ENCODE measurements around the gene PRPSAP1. TPM values are rescaled to one million over a fixed set of nuclear protein-coding genes. Genes with fewer than 3 reads are reported as not detected.
"Not testable (repeated sequence)": the region's sequence is repeated elsewhere in the genome, so short reads cannot be mapped to it uniquely, and the experiment has no call there.

Gene PRPSAP1
- polyA plus RNA-seq, 4 donors: 32.2 to 46.7 (median 33.7) TPM

DNA sequence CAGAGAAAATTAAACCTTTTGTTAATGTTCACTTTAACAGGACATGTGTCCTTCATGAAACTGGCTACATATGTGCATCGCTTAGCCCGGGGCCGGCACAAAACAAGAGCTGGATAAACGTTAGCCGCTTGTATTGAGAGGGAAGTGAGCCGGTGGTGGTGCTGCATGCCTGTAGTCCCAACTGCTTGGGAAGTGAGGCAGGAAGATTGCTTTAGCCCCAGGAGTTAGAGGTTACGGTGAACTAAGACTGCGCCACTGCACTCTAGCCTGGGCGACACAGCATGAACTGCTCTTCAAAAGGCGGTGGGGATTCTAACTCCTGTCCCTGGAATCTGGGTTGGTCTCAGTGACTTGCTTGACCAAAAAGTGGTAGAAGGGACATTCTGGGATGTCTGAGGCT is 15.7 kb upstream of the PRPSAP1 start:
- Histone ChIP-seq H3K4me3 (ENCODE audit: low read depth in 1 of 3, low read length in 3 of 3) (no peak overlapping the region), H3K9me3 (ENCODE audit: control insufficient read depth in 2 of 2, insufficient read depth in 1 of 2, low read depth in 1 of 2, low read length in 1 of 2) (peaks cover 0 to 28% of the 10 kb centered on the region in 2 donors), H3K27me3 (ENCODE audit: control insufficient read depth in 3 of 3, insufficient read depth in 3 of 3, low read length in 3 of 3) (no peaks in the 10 kb centered on the region), H3K27ac (ENCODE audit: low read depth in 1 of 3, low read length in 2 of 3) (no peak overlapping the region), H3K4me1 (ENCODE audit: control insufficient read depth in 3 of 3, insufficient read depth in 2 of 3, low read depth in 1 of 3, low read length in 2 of 3) (peaks cover 0 to 4% (median 0%) of the 10 kb centered on the region in 3 donors), H3K36me3 (ENCODE audit: control insufficient read depth in 3 of 3, insufficient read depth in 2 of 3, low read depth in 1 of 3, low read length in 3 of 3) (no peaks in the 10 kb centered on the region)
- FAIRE-seq (no peak), DNase-seq (no peak)
- 77 to 94% (median 92%) methylated on average over 10 of the region's 10 CpGs for WGBS, 3 donors

DNA sequence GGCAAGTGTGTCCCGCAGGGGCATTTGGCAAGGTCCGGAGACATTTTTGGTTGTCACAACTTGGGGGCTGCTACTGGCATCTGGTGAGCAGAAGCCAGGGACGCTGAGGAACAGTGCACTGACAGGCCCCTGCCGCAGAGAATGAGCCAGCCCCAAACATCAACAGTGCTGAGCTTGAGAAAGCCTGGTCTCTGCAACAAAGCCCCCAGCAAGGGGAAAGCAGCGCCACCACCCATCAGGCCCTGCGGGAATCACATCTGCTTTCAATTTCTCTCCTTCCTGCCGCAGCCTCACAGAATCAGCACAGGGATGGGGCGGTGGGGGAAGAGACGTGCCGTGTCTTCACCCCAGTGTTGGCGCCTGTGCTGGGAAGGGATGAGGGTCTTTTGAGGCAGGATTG is 14.8 kb upstream of the PRPSAP1 start:
- DNase-seq (no peak), FAIRE-seq (no peak)
- Histone ChIP-seq H3K9me3 (ENCODE audit: control insufficient read depth in 2 of 2, insufficient read depth in 1 of 2, low read depth in 1 of 2, low read length in 1 of 2) (peaks cover 0 to 28% of the 10 kb centered on the region in 2 donors), H3K27me3 (ENCODE audit: control insufficient read depth in 3 of 3, insufficient read depth in 3 of 3, low read length in 3 of 3) (no peaks in the 10 kb centered on the region), H3K4me1 (ENCODE audit: control insufficient read depth in 3 of 3, insufficient read depth in 2 of 3, low read depth in 1 of 3, low read length in 2 of 3) (peaks cover 0 to 4% (median 0%) of the 10 kb centered on the region in 3 donors), H3K36me3 (ENCODE audit: control insufficient read depth in 3 of 3, insufficient read depth in 2 of 3, low read depth in 1 of 3, low read length in 3 of 3) (no peaks in the 10 kb centered on the region), H3K4me3 (ENCODE audit: low read depth in 1 of 3, low read length in 3 of 3) (no peak overlapping the region), H3K27ac (ENCODE audit: low read depth in 1 of 3, low read length in 2 of 3) (no peak overlapping the region)
- 72 to 89% (median 89%) methylated on average over 11 of the region's 11 CpGs for WGBS, 3 donors

DNA sequence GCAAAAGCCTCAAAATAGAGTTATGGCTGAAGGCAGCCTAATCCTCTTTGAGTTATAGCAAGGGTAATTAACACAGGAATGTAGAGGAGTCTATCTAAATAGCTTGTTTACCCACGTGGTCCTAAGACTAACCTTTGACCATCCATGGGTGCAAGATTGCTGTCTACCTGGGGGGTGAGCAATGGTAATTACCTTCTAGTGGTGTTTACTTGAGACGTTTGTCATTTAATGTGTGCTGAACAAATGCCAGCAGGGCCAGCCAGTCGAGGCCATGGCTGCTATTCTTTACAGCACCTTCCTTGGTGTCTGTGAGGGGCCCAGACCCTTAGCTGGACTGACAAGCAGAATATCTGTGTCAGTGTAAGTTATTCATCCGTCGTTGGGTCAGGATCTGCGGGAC is 13.9 kb upstream of the PRPSAP1 start:
- DNase-seq: peak; percentile 65 to 81
- Histone ChIP-seq H3K27me3 (ENCODE audit: control insufficient read depth in 3 of 3, insufficient read depth in 3 of 3, low read length in 3 of 3) (no peaks in the 10 kb centered on the region), H3K36me3 (ENCODE audit: control insufficient read depth in 3 of 3, insufficient read depth in 2 of 3, low read depth in 1 of 3, low read length in 3 of 3) (no peaks in the 10 kb centered on the region), H3K9me3 (ENCODE audit: control insufficient read depth in 2 of 2, insufficient read depth in 1 of 2, low read depth in 1 of 2, low read length in 1 of 2) (peaks cover 0 to 28% of the 10 kb centered on the region in 2 donors), H3K4me3 (ENCODE audit: low read depth in 1 of 3, low read length in 3 of 3) (no peak overlapping the region), H3K4me1 (ENCODE audit: control insufficient read depth in 3 of 3, insufficient read depth in 2 of 3, low read depth in 1 of 3, low read length in 2 of 3) (peaks cover 0 to 4% (median 0%) of the 10 kb centered on the region in 3 donors), H3K27ac (ENCODE audit: low read depth in 1 of 3, low read length in 2 of 3) (no peak overlapping the region)
- 59 to 65% (median 62%) methylated on average over 6 of the region's 6 CpGs for WGBS, 3 donors
- no peak for FAIRE-seq

DNA sequence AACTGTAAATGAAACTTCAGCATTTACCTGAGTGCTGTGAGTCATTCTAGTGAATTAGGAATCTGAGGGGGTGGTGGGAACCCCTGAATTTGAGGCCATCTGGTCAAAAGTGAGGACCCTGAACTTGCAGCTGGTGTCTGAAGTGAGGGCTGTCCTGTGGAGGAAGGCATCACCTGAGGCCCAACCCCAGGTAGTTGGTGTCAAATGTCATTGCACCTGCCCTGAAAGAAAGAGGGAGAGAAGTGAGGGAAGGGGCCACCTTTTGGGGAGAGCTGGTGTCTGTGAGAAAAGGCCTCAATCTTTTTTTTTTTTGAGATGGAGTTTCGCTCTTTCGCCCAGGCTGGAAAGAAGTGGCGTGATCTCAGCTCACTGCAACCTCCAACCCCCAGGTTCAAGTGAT is 12.5 kb upstream of the PRPSAP1 start:
- Histone ChIP-seq H3K4me1 (ENCODE audit: control insufficient read depth in 3 of 3, insufficient read depth in 2 of 3, low read depth in 1 of 3, low read length in 2 of 3) (peaks cover 0 to 4% (median 0%) of the 10 kb centered on the region in 3 donors), H3K27me3 (ENCODE audit: control insufficient read depth in 3 of 3, insufficient read depth in 3 of 3, low read length in 3 of 3) (no peaks in the 10 kb centered on the region), H3K27ac (ENCODE audit: low read depth in 1 of 3, low read length in 2 of 3) (no peak overlapping the region), H3K9me3 (ENCODE audit: control insufficient read depth in 2 of 2, insufficient read depth in 1 of 2, low read depth in 1 of 2, low read length in 1 of 2) (peaks cover 0 to 28% of the 10 kb centered on the region in 2 donors), H3K36me3 (ENCODE audit: control insufficient read depth in 3 of 3, insufficient read depth in 2 of 3, low read depth in 1 of 3, low read length in 3 of 3) (no peaks in the 10 kb centered on the region), H3K4me3 (ENCODE audit: low read depth in 1 of 3, low read length in 3 of 3) (no peak overlapping the region)
- DNase-seq (no peak), FAIRE-seq (no peak)
- WGBS, 3 donors: 94 to 100% (median 96%) methylated on average over 2 to 3 of the region's 3 CpGs

DNA sequence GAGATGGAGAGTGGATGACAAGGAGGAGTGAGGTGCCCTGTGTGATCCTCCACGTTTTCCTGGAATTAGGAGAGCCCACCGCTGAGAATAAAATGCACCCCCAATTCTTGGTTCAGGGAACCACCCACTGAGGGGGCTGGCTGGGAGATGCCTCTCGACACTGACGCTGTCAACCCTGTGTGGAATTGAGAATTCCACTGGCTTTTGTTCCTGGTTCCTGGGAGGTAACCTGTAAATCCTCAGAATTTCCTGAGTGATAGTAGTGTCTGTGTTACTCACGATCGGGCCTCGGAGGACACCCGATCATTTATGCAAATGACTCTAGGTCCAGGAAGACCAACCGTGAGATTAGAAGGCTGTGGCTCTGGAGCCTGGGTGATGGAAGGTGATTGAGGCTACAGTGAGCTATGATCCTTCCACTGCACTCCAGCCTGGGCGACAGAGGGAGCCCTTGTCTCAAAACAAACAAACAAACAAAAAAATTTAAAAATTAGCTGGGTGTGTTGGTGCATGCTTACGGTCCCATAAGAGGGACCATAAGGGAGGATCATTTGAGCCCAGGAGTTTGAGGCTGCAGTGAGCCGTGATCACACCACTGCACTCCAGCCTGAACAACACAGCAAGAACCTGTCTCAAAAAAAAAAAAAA is 11.7 kb upstream of the PRPSAP1 start:
- DNase-seq: no peak
- H3K27ac ChIP-seq (ENCODE audit: low read depth in 1 of 3, low read length in 2 of 3): no peak overlapping the region
- peaks cover 0 to 4% (median 0%) of the 10 kb centered on the region in 3 donors for H3K4me1 ChIP-seq (ENCODE audit: control insufficient read depth in 3 of 3, insufficient read depth in 2 of 3, low read depth in 1 of 3, low read length in 2 of 3)
- no peaks in the 10 kb centered on the region for H3K27me3 ChIP-seq (ENCODE audit: control insufficient read depth in 3 of 3, insufficient read depth in 3 of 3, low read length in 3 of 3)
- H3K4me3 ChIP-seq (ENCODE audit: low read depth in 1 of 3, low read length in 3 of 3): no peak overlapping the region
- H3K36me3 ChIP-seq (ENCODE audit: control insufficient read depth in 3 of 3, insufficient read depth in 2 of 3, low read depth in 1 of 3, low read length in 3 of 3): no peaks in the 10 kb centered on the region
- peaks cover 0 to 28% of the 10 kb centered on the region in 2 donors for H3K9me3 ChIP-seq (ENCODE audit: control insufficient read depth in 2 of 2, insufficient read depth in 1 of 2, low read depth in 1 of 2, low read length in 1 of 2)
- 36 to 58% (median 42%) methylated on average over 12 of the region's 12 CpGs for WGBS, 3 donors
- FAIRE-seq: no peak

DNA sequence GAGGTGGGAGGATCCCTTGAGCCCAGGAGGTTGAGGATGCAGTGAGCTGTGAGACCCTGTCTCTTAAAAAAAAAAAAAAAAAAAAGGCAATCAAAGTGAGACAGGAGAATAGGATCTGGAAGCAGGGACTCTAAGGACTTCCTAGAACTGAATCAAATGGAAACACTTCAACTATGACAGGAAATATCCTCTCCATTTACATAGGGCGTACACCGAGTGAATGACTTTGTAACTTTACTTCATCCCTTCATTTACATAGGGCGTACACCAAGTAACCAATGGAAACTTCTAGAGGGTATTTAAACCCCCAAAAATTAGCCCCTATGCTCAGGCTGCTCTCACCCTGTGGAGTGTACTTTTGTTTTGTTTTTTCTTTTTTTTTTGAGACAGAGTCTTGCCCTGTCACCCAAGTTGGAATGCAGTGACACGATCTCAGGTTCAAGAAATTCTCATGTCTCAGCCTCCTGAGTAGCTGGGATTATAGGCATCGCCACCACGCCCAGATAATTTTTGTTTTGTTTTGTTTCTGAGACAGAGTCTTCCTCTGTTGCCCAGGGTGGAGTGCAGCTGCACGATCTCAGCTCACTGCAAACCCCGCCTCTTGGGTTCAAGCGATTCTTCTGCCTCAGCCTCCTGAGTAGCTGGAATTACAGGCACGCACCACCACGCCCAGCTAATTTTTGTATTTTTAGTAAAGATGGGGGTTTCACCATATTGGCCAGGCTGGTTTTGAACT is 9.6 kb upstream of the PRPSAP1 start:
- H3K27me3 ChIP-seq (ENCODE audit: control insufficient read depth in 3 of 3, insufficient read depth in 3 of 3, low read length in 3 of 3): no peaks in the 10 kb centered on the region
- H3K36me3 ChIP-seq (ENCODE audit: control insufficient read depth in 3 of 3, insufficient read depth in 2 of 3, low read depth in 1 of 3, low read length in 3 of 3): no peaks in the 10 kb centered on the region
- WGBS, 3 donors: 69 to 85% (median 85%) methylated on average over 11 of the region's 11 CpGs
- DNase-seq: no peak
- FAIRE-seq: no peak
- H3K27ac ChIP-seq (ENCODE audit: low read depth in 1 of 3, low read length in 2 of 3): no peak overlapping the region
- no peak overlapping the region for H3K4me3 ChIP-seq (ENCODE audit: low read depth in 1 of 3, low read length in 3 of 3)
- H3K9me3 ChIP-seq (ENCODE audit: control insufficient read depth in 2 of 2, insufficient read depth in 1 of 2, low read depth in 1 of 2, low read length in 1 of 2): peaks cover 0 to 12% of the 10 kb centered on the region in 2 donors
- H3K4me1 ChIP-seq (ENCODE audit: control insufficient read depth in 3 of 3, insufficient read depth in 2 of 3, low read depth in 1 of 3, low read length in 2 of 3): peaks cover 0 to 4% (median 0%) of the 10 kb centered on the region in 3 donors

DNA sequence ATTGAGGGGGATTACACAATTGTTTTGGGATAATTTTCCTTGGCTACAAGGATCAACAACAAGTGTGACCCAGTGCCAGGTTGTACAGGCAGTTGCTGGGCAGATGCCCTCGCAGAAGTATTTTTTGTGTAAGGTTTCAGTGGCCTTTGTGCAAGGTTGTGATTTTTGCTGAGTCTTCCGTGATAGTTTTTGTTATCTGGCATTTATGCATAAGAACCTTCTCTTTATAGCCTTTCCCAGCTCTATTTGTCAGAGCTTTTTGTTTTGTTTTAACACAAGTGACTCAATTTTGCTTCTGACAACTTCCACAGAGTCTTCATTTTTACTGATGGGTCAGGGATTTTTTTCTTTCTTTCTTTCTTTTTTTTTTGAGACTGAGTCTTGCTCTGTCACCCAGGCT is 6.7 kb upstream of the PRPSAP1 start:
- no peak for FAIRE-seq
- WGBS, 3 donors: 70 to 81% (median 77%) methylated on average over 2 of the region's 2 CpGs

DNA sequence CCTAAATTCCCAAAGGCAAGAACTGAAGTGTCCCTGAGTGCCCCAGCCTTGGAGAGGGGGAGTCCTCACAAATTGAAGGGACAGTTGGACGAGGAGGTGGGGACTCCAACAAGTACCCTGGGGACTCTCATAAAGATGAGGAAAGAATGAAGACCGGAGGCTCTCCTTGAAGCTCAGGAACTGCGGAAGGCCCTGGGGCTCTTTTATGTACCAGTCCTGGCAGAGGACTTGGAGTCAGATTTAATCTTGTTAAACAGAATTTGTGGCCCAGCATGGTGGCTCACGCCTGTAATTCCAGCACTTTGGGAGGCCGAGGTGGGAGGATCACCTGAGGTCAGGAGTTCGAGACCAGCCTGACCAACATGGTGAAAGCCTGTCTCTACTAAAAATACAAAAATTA is 6.1 kb upstream of the PRPSAP1 start:
- FAIRE-seq; H3K4me1 ChIP-seq (ENCODE audit: control insufficient read depth in 3 of 3, insufficient read depth in 2 of 3, low read depth in 1 of 3, low read length in 2 of 3); H3K27ac ChIP-seq (ENCODE audit: low read depth in 1 of 3, low read length in 2 of 3); DNase-seq; H3K36me3 ChIP-seq (ENCODE audit: control insufficient read depth in 3 of 3, insufficient read depth in 2 of 3, low read depth in 1 of 3, low read length in 3 of 3); H3K27me3 ChIP-seq (ENCODE audit: control insufficient read depth in 3 of 3, insufficient read depth in 3 of 3, low read length in 3 of 3); H3K4me3 ChIP-seq (ENCODE audit: low read depth in 1 of 3, low read length in 3 of 3); H3K9me3 ChIP-seq (ENCODE audit: control insufficient read depth in 2 of 2, insufficient read depth in 1 of 2, low read depth in 1 of 2, low read length in 1 of 2): not testable (repeated sequence)
- WGBS, 3 donors: 81 to 91% (median 86%) methylated on average over 6 of the region's 6 CpGs

More for the DNA sequence above, 6.7 kb upstream of the PRPSAP1 start:
- DNase-seq: no peak
- Histone ChIP-seq H3K9me3 (ENCODE audit: control insufficient read depth in 2 of 2, insufficient read depth in 1 of 2, low read depth in 1 of 2, low read length in 1 of 2) (no peaks in the 10 kb centered on the region), H3K4me1 (ENCODE audit: control insufficient read depth in 3 of 3, insufficient read depth in 2 of 3, low read depth in 1 of 3, low read length in 2 of 3) (no peaks in the 10 kb centered on the region), H3K36me3 (ENCODE audit: control insufficient read depth in 3 of 3, insufficient read depth in 2 of 3, low read depth in 1 of 3, low read length in 3 of 3) (no peaks in the 10 kb centered on the region), H3K27ac (ENCODE audit: low read depth in 1 of 3, low read length in 2 of 3) (no peak overlapping the region), H3K4me3 (ENCODE audit: low read depth in 1 of 3, low read length in 3 of 3) (no peak overlapping the region), H3K27me3 (ENCODE audit: control insufficient read depth in 3 of 3, insufficient read depth in 3 of 3, low read length in 3 of 3) (no peaks in the 10 kb centered on the region)

Data from small intestine (tissue), 7 donors.